ENCODE data around the gene ARMS2.

ARMS2 gene

GRCh38 chr10:122492999-122493481 lies 38.6 kb downstream of the ARMS2 start:
- no peaks in the 10 kb centered on the region for H3K4me1 ChIP-seq (ENCODE audit: insufficient read depth, low read length, poor library complexity, severe bottlenecking)
- H3K9ac ChIP-seq (ENCODE audit: low read depth, low read length, poor library complexity, severe bottlenecking) = no peak overlapping the region
- H3F3A ChIP-seq (ENCODE audit: low read depth) = no peaks in the 10 kb centered on the region
- TF ChIP-seq CTCF (conservative IDR thresholded peaks at IDR 0.05; ENCODE audit: low read length) = no peak
- TF ChIP-seq EZH2phosphoT487 (IDR thresholded peaks at IDR 0.05; ENCODE audit: borderline replicate concordance) = no peak
- H2AFZ ChIP-seq (ENCODE audit: low read length) = no peak overlapping the region
- no peaks in the 10 kb centered on the region for H3K9me3 ChIP-seq (ENCODE audit: insufficient read depth, low read depth, low read length)
- no peaks in the 10 kb centered on the region for H3K27me3 ChIP-seq (ENCODE audit: insufficient read depth, low read length, poor library complexity, severe bottlenecking)
- H3K9me2 ChIP-seq (replicated peaks; ENCODE audit: low read depth, low read length) = no peaks in the 10 kb centered on the region
- H3K4me2 ChIP-seq (ENCODE audit: low read depth, low read length, poor library complexity, severe bottlenecking) = no peak overlapping the region
- H4K20me1 ChIP-seq (ENCODE audit: insufficient read depth, low read length, poor library complexity, severe bottlenecking) = no peaks in the 10 kb centered on the region
- H3K36me3 ChIP-seq (ENCODE audit: insufficient read depth, low read length) = no peaks in the 10 kb centered on the region
- no peaks in the 10 kb centered on the region for H3K79me2 ChIP-seq (ENCODE audit: insufficient read depth, low read length)
- no peak overlapping the region for H3K4me3 ChIP-seq (ENCODE audit: low read length, poor library complexity, severe bottlenecking)

- H3K4me2 ChIP-seq (ENCODE audit: low read depth, low read length, poor library complexity, severe bottlenecking) = no peak overlapping the region
- H3F3A ChIP-seq (ENCODE audit: low read depth) = no peaks in the 10 kb centered on the region
- H3K27me3 ChIP-seq (ENCODE audit: insufficient read depth, low read length, poor library complexity, severe bottlenecking) = no peaks in the 10 kb centered on the region
Measured at GRCh38 chr10:122493761-122494160, 39.3 kb downstream of the ARMS2 start.

GRCh38 chr10:122494173-122494820 lies 39.8 kb downstream of the ARMS2 start:
- Histone ChIP-seq H3K4me3 (ENCODE audit: low read length, poor library complexity, severe bottlenecking) (no peak overlapping the region), H3F3A (ENCODE audit: low read depth) (no peaks in the 10 kb centered on the region), H3K4me1 (ENCODE audit: insufficient read depth, low read length, poor library complexity, severe bottlenecking) (no peaks in the 10 kb centered on the region), H3K79me2 (ENCODE audit: insufficient read depth, low read length) (no peaks in the 10 kb centered on the region), H3K27me3 (ENCODE audit: insufficient read depth, low read length, poor library complexity, severe bottlenecking) (no peaks in the 10 kb centered on the region), H3K36me3 (ENCODE audit: insufficient read depth, low read length) (no peaks in the 10 kb centered on the region), H3K4me2 (ENCODE audit: low read depth, low read length, poor library complexity, severe bottlenecking) (no peak overlapping the region), H4K20me1 (ENCODE audit: insufficient read depth, low read length, poor library complexity, severe bottlenecking) (no peaks in the 10 kb centered on the region), H3K9me2 (replicated peaks; ENCODE audit: low read depth, low read length) (no peaks in the 10 kb centered on the region), H3K9ac (ENCODE audit: low read depth, low read length, poor library complexity, severe bottlenecking) (no peak overlapping the region), H3K9me3 (ENCODE audit: insufficient read depth, low read depth, low read length) (no peaks in the 10 kb centered on the region), H2AFZ (ENCODE audit: low read length) (no peak overlapping the region)
- TF ChIP-seq EZH2phosphoT487 (IDR thresholded peaks at IDR 0.05; ENCODE audit: borderline replicate concordance) = no peak
- TF ChIP-seq CTCF (conservative IDR thresholded peaks at IDR 0.05; ENCODE audit: low read length) = no peak

More at GRCh38 chr10:122493761-122494160, 39.3 kb downstream of the ARMS2 start:
- Histone ChIP-seq H3K9me3 (ENCODE audit: insufficient read depth, low read depth, low read length) (no peaks in the 10 kb centered on the region), H3K4me1 (ENCODE audit: insufficient read depth, low read length, poor library complexity, severe bottlenecking) (no peaks in the 10 kb centered on the region), H4K20me1 (ENCODE audit: insufficient read depth, low read length, poor library complexity, severe bottlenecking) (no peaks in the 10 kb centered on the region), H2AFZ (ENCODE audit: low read length) (no peak overlapping the region), H3K4me3 (ENCODE audit: low read length, poor library complexity, severe bottlenecking) (no peak overlapping the region), H3K36me3 (ENCODE audit: insufficient read depth, low read length) (no peaks in the 10 kb centered on the region), H3K79me2 (ENCODE audit: insufficient read depth, low read length) (no peaks in the 10 kb centered on the region), H3K9ac (ENCODE audit: low read depth, low read length, poor library complexity, severe bottlenecking) (no peak overlapping the region), H3K9me2 (replicated peaks; ENCODE audit: low read depth, low read length) (no peaks in the 10 kb centered on the region)
- TF ChIP-seq EZH2phosphoT487 (IDR thresholded peaks at IDR 0.05; ENCODE audit: borderline replicate concordance) = no peak
- no peak for TF ChIP-seq CTCF (conservative IDR thresholded peaks at IDR 0.05; ENCODE audit: low read length)
